K562 (cell line): ENCODE measurements around the gene SKOR1. TPM values are rescaled to one million over a fixed set of nuclear protein-coding genes. Genes with fewer than 3 reads are reported as not detected.
A peak's percentile ranks its signal among the peaks of the same experiment; 100 is the strongest.

Experiments
- ATAC-seq: fragments of 200-7000 bp; cut with Tn5 transposase; 3 replicates; pipeline ENCODE4 v1.9.1; 2020; ENCODE audit warnings: moderate library complexity
- BruUV-seq: library from RNA; stranded (reverse); fragments of 400-500 nt; replicated peaks from 2 replicates; lab custom pipeline; 2021; lab: Mats Ljungman, UMichigan
- CTCF ChIA-PET: fragments of 300-600 bp; formaldehyde crosslinking; extraction: SDS; loops from one replicate; lab custom pipeline; 2021; ENCODE audit warnings: low intra/inter-chr PET ratio; lab: Yijun Ruan, JAX
- POLR2A ChIA-PET: fragments of 300-600, 350-650 bp; sonication (Branson Sonifier 250); formaldehyde crosslinking; extraction: SDS; loops from one replicate; lab custom pipeline; 2021; ENCODE audit warnings: antibody characterized with exemption, inconsistent platforms; lab: Yijun Ruan, JAX
- DNase-seq, 4 experiments: peaks; one replicate each; pipeline versions ENCODE4 v3.0.0 to v3.0.0-alpha.2; 2011 to 2018; ENCODE audit warnings: low spot score in 3 of 4, mixed read lengths in 3 of 4; ENCODE audit errors: extremely low read depth in 1 of 4
- FAIRE-seq: peaks from 2 replicates; lab custom pipeline; 2011; peaks lifted over from hg19 to GRCh38; lab: Jason Lieb, UNC
- H2AFZ ChIP-seq: 2 replicates; pipeline ENCODE4 v1.6.0; 2011; ENCODE audit warnings: low read depth, low read length, control low read depth, inconsistent platforms
- H3K27ac ChIP-seq: fragments of 200-600 bp; 3 replicates; pipeline ENCODE4 v1.8.0; 2011; ENCODE audit warnings: low read depth, mild to moderate bottlenecking, control low read depth, inconsistent platforms, low read length, moderate library complexity, mixed read lengths; ENCODE audit errors: extremely low read depth
- H3K27me3 ChIP-seq, 2 experiments: fragments of 300-600 bp in 1 of 2; 2 replicates in 1 of 2; 3 replicates in 1 of 2; pipeline versions ENCODE4 v1.6.0 to v1.8.0; 2011; ENCODE audit warnings: inconsistent platforms in 2 of 2, low read length in 2 of 2, mild to moderate bottlenecking in 1 of 2, mixed read lengths in 1 of 2, moderate library complexity in 1 of 2; ENCODE audit not compliant: control insufficient read depth in 2 of 2, insufficient read depth in 2 of 2
- H3K36me3 ChIP-seq: fragments of 300-600 bp; 3 replicates; pipeline ENCODE4 v1.8.0; 2011; ENCODE audit warnings: mild to moderate bottlenecking, low read length, inconsistent platforms; ENCODE audit not compliant: control insufficient read depth, insufficient read depth
- H3K4me1 ChIP-seq, 2 experiments: fragments of 200-600 bp in 1 of 2; replicated peaks in 1 of 2; 2 replicates in 1 of 2; 3 replicates in 1 of 2; pipeline versions ENCODE4 v1.5.1 to v1.8.0; 2011; ENCODE audit warnings: inconsistent platforms in 2 of 2, low read length in 2 of 2, mild to moderate bottlenecking in 1 of 2, mixed read lengths in 1 of 2, moderate library complexity in 1 of 2; ENCODE audit not compliant: control insufficient read depth in 2 of 2, insufficient read depth in 2 of 2
- H3K4me2 ChIP-seq: 2 replicates; pipeline ENCODE4 v1.6.1; 2011; ENCODE audit warnings: low read length, control low read depth, inconsistent platforms, mixed read lengths; ENCODE audit not compliant: insufficient read depth
- H3K4me3 ChIP-seq: fragments of 200-600 bp; sonication (generic), shearing (Covaris generic); 2 replicates; pipeline ENCODE4 v1.5.1; 2016; ENCODE audit warnings: control low read depth, inconsistent platforms
- H3K79me2 ChIP-seq: fragments of 200-600 bp; 3 replicates; pipeline ENCODE4 v1.8.0; 2011; ENCODE audit warnings: low read length, inconsistent platforms; ENCODE audit not compliant: control insufficient read depth, insufficient read depth
- H3K9ac ChIP-seq, 2 experiments: 2 replicates each; pipeline versions ENCODE4 v1.6.0 to v1.6.1; 2011; ENCODE audit warnings: low read depth in 2 of 2, low read length in 2 of 2, control low read depth in 1 of 2, inconsistent platforms in 1 of 2, mild to moderate bottlenecking in 1 of 2, mixed read lengths in 1 of 2; ENCODE audit not compliant: insufficient read depth in 1 of 2
- H3K9me1 ChIP-seq: one replicate; pipeline ENCODE4 v1.6.0; 2011; ENCODE audit warnings: inconsistent platforms, mild to moderate bottlenecking, low read length, moderate library complexity; ENCODE audit not compliant: control insufficient read depth, insufficient read depth
- H3K9me3 ChIP-seq: replicated peaks from 2 replicates; pipeline ENCODE4 v1.5.1; 2011; ENCODE audit warnings: low read depth, low read length, inconsistent platforms; ENCODE audit not compliant: control insufficient read depth, insufficient read depth
- H4K20me1 ChIP-seq: replicated peaks from 2 replicates; pipeline ENCODE4 v1.6.1; 2011; ENCODE audit warnings: low read length, inconsistent platforms, mixed read lengths; ENCODE audit not compliant: control insufficient read depth, insufficient read depth
- EHMT2 ChIP-seq: fragments of 450-650 bp; IDR thresholded peaks from 2 replicates; pipeline ENCODE4 v1.6.1; 2018; ENCODE audit warnings: antibody characterized with exemption
- FUS ChIP-seq: fragments of 200-400 bp; formaldehyde crosslinking; optimal IDR thresholded peaks from 2 replicates; pipeline ENCODE3; 2017; ENCODE audit warnings: low read depth, low read length
- MCM7 ChIP-seq, 2 experiments: fragments of 450-650 bp; IDR thresholded peaks; 2 replicates each; pipeline ENCODE4 v1.6.1; 2016 to 2018
- RBM34 ChIP-seq: fragments of 200-400 bp; formaldehyde crosslinking; IDR thresholded peaks from 2 replicates; pipeline ENCODE4 v1.6.1; 2018; ENCODE audit warnings: low read length, borderline replicate concordance; ENCODE audit not compliant: insufficient read depth
- REST ChIP-seq, 2 experiments: fragments of 450-650 bp; formaldehyde crosslinking in 1 of 2; IDR thresholded peaks; 2 replicates each; pipeline versions ENCODE4 v1.4.0 to v1.6.1; 2014 to 2020; ENCODE audit warnings: mild to moderate bottlenecking in 2 of 2, borderline replicate concordance in 1 of 2, low read depth in 1 of 2
- STAG1 ChIP-seq: sonication (generic); formaldehyde crosslinking; IDR thresholded peaks from 2 replicates; pipeline ENCODE4 v1.5.0; 2020; ENCODE audit warnings: missing genetic modification reagents, borderline replicate concordance
- THAP12 ChIP-seq: fragments of 250-450 bp; sonication (Bioruptor Pico); IDR thresholded peaks from 2 replicates; pipeline ENCODE4 v1.9.0; 2021; ENCODE audit warnings: mild to moderate bottlenecking, inconsistent platforms
- TRIM24 ChIP-seq, 2 experiments: fragments of 450-650 bp; IDR thresholded peaks; 2 replicates each; pipeline ENCODE4 v1.6.1; 2016
- WGBS: fragments of 100-300 bp; shearing (Covaris generic); methylation state at CpG from one replicate; pipeline ENCODE4 v1.1.6; 2016; ENCODE audit warnings: low coverage, mixed read lengths; ENCODE audit not compliant: insufficient coverage; ENCODE audit errors: missing lambda C conversion rate; 5-methylcytosine and 5-hydroxymethylcytosine counted together
- in situ Hi-C: fragments of 300-500 bp; cut with MboI; formaldehyde crosslinking; loops from 4 replicates; pipeline ENCODE4 v1.15.0; 2018; ENCODE audit warnings: inconsistent platforms, mixed read lengths
- intact Hi-C: fragments of 100-400 bp; cut with micrococcal nuclease; formaldehyde crosslinking; loops from 2 replicates; pipeline ENCODE4 v1.14.2; 2022
- polyA plus RNA-seq, 8 experiments: library from polyadenylated mRNA; depleted of rRNA in 4 of 8; stranded (reverse) in 5 of 8; unstranded in 3 of 8; fragments of >200 nt; fragmentation: Nextera tagmentation in 2 of 8; fragmentation: Illumina TruSeq in 1 of 8; extraction: Ambion mirVana in 2 of 8; extraction: Trizol in 1 of 8; gene quantifications; 2 replicates each; pipeline versions ENCODE4 v1.2.1 to v1.2.3, GENCODE V29; 2011 to 2014; ENCODE audit warnings: inconsistent platforms in 1 of 8, missing spikeins in 1 of 8
- total RNA-seq, 7 experiments: library from RNA; depleted of rRNA in 6 of 7; stranded (reverse); fragments of >200 nt in 6 of 7; fragmentation: Illumina TruSeq in 2 of 7; extraction: Trizol in 2 of 7; gene quantifications; 2 replicates each; pipeline versions ENCODE4 v1.2.1 to v1.2.3, GENCODE V29; 2011 to 2021; ENCODE audit warnings: low replicate concordance in 1 of 7
- TF ChIP-seq, protein P1 (sequence below): fragments of 250-450 bp; sonication (Bioruptor Pico); IDR thresholded peaks from 2 replicates; pipeline ENCODE4 v1.5.0; 2020; ENCODE audit warnings: mild to moderate bottlenecking

The SKOR1 gene
- total and polyA plus RNA-seq, 9 of the 15 experiments (the other 6 are each of a cell fraction or from before 2014, with no cell fraction given): 0.04 to 0.41 (median 0.09) TPM; not detected in 3

- H3K4me1 ChIP-seq: peaks cover 0 to 45% of the 10 kb centered on the region in 2 experiments; a peak in 2 of 5 replicates
- POLR2A ChIA-PET: interaction anchor here (1.7 kb wide), 1 partner anchor 11 kb away, joined by 6 read pairs; no protein-coding TSS in a partner anchor
- intact Hi-C loops (no loop called here), in situ Hi-C loops (no loop called here)
- CTCF ChIA-PET: no interaction called here
- 7% methylated on average over 33 of the region's 39 CpGs for WGBS
- peaks cover 35 to 68% of the 10 kb centered on the region in 2 experiments; a peak in 4 of 5 replicates for H3K27me3 ChIP-seq
- H3K9me3 ChIP-seq: no peaks in the 10 kb centered on the region; the same call in none of the 2 replicates
- no peak overlapping the region for H2AFZ ChIP-seq
- FAIRE-seq: no peak
- DNase-seq: peak; percentile 58 to 78 (median 74)
- H4K20me1 ChIP-seq: peaks cover 8% of the 10 kb centered on the region
- no peak overlapping the region for H3K4me3 ChIP-seq
- no peak overlapping the region for H3K4me2 ChIP-seq
- H3K9me1 ChIP-seq: no peaks in the 10 kb centered on the region
- H3K36me3 ChIP-seq: no peaks in the 10 kb centered on the region
- ATAC-seq: peak; percentile 88
- no peaks in the 10 kb centered on the region for H3K79me2 ChIP-seq
- no peak overlapping the region for H3K9ac ChIP-seq
- H3K27ac ChIP-seq: no peak overlapping the region
- no TSS peak for BruUV-seq
- TF ChIP-seq STAG1 (CRISPR knock-in tag): peak; percentile 27; the same call in 1 of the 2 replicates
- TF ChIP-seq, protein P1, sequence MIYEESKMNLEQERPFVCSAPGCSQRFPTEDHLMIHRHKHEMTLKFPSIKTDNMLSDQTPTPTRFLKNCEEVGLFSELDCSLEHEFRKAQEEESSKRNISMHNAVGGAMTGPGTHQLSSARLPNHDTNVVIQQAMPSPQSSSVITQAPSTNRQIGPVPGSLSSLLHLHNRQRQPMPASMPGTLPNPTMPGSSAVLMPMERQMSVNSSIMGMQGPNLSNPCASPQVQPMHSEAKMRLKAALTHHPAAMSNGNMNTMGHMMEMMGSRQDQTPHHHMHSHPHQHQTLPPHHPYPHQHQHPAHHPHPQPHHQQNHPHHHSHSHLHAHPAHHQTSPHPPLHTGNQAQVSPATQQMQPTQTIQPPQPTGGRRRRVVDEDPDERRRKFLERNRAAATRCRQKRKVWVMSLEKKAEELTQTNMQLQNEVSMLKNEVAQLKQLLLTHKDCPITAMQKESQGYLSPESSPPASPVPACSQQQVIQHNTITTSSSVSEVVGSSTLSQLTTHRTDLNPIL (CRISPR knock-in tag): no peak
- no peak for TF ChIP-seq FUS
- TF ChIP-seq TRIM24 (IDR thresholded peaks at IDR 0.05): no peak
- TF ChIP-seq THAP12 (CRISPR knock-in tag): no peak
- TF ChIP-seq MCM7 (IDR thresholded peaks at IDR 0.05): no peak
- TF ChIP-seq RBM34: no peak
- peak; percentile 98 for TF ChIP-seq REST (IDR thresholded peaks at IDR 0.05; ENCODE audit: borderline replicate concordance)
- TF ChIP-seq REST (CRISPR knock-in tag; IDR thresholded peaks at IDR 0.05; ENCODE audit: low read depth): peak; percentile 95
- TF ChIP-seq EHMT2: peak; percentile 95
Measured at GRCh38 chr15:67820992-67821783, 4.1 kb upstream of the SKOR1 start.
